ENCODE results near the gene SFT2D1.

The SFT2D1 gene

GRCh38 chr6:166274739-166275370 is 67.5 kb downstream of the SFT2D1 start:
- no peak for DNase-seq

- DNase-seq = no peak
Measured at GRCh38 chr6:166274163-166274562, 68.2 kb downstream of the SFT2D1 start.

GRCh38 chr6:166271376-166271765 is 71.0 kb downstream of the SFT2D1 start:
- no peak for DNase-seq

- no peak for DNase-seq
Measured at GRCh38 chr6:166270706-166271375, 71.5 kb downstream of the SFT2D1 start.
